ENCODE measurements around the gene SLC26A3.

Gene SLC26A3

DNA sequence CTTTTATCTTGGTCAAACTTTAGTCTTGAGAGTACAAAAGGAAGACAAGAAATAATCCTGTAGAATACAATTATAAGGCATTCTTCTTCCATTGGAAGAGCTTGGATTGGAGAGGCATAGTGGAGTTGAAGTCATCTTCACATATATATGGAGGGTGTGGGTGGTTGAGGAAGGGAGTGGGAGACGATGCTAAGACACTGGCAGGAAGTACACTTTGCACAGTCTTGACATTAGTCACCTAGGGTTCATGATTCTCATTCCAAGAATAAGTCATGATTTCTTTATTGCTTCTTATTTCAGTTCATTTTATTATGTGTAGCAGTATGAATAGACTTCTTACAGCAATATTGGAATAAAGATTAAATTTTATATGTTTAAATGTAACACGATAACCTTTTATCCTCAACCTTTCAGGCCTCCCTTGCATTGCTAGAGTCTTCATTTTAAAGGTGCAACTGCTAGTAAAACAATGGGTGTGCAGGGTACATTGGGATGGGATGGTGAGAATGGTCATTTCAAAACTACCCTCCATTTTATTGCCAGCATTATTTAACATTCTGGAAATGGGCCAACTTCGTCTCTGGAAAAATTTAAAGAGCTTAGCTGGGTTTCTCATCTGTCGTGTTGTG is 12.3 kb upstream of the SLC26A3 start:
- no peak for DNase-seq

GRCh38 chr7:107813524-107813923 is 10.5 kb upstream of the SLC26A3 start:
- no peak for DNase-seq

- DNase-seq = no peak
Observed at GRCh38 chr7:107811934-107812333, 8.9 kb upstream of the SLC26A3 start.

DNA sequence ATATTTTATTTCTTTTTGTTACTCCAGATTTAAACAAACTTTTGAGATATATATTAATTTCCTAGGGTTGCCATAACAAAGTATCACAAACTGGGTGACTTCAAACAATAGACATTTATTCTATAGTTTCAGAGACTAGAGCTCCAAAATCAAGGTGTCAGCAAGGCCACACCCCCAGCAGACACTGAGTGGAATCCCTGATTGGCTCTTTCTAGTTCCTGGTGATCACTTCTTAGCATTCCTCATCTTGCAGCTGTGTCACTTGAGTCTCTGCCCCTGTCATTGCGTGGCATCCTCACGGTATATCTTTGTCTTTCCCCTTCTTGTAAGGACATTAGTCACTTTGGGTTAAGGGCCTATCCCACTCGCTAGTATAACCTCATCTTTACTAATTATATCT is 7.6 kb upstream of the SLC26A3 start:
- no peak for DNase-seq

DNA sequence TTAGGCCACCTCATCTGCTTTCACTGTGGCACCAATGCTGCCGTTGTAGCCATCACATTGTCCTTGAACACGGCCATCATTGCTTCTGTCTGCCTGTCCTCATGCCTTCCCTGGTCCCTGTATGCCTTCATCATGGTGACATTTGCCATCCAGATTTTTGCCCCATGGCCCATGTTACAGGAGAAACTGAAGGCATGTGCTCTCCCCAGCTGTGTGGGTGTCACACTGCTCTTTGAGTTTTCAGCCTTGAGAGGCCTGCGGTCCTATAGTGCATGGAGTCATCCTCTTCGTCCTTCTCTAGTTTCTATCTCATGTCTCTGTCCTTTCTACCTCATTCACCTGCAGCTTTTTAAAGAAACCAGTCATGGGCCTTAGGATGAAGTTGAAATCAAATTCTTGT is 6.2 kb upstream of the SLC26A3 start:
- no peak for DNase-seq

GRCh38 chr7:107799647-107800264 is 3.3 kb downstream of the SLC26A3 start:
- DNase-seq = no peak

GRCh38 chr7:107792364-107792763 is 10.7 kb downstream of the SLC26A3 start:
- no peak for DNase-seq

GRCh38 chr7:107789647-107790046 is 13.4 kb downstream of the SLC26A3 start:
- DNase-seq = no peak

DNA sequence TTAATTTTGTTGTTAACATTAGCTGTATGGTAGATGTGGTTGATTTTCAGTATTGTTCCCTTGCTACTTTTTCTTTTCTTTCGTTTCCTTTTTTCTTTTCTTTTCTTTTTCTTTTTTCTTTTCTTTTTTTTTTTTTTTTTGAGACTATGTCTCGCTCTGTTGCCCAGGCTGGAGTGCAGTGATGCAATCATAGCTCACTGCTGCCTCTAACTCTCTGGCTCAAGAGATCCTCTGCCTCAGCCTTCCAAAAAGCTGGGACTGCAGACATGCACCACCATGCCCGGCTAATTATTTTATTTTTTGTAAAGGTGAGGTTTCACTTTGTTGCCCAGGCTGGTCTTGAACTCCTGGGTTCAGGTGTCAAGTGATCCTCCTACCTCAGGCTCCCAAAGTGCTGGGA is 14.4 kb downstream of the SLC26A3 start:
- DNase-seq = no peak

DNA sequence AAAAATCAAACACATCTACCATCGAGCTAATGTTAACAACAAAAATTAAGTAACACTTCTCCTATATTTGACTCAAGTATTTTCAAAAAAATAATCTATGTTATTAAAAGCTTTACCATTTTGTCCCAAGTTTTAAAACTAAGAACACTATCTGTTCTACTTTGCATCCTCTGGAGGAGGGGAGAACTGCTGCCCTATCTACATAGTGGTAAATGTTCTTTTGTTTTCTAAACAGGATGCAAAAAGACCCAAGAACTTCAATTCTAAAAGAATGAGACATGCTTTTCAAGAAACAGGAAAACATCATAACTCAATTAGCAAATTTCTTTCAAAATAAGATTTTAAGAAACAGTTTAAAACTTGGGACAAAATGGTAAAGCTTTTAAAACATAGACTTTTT is 14.8 kb downstream of the SLC26A3 start:
- DNase-seq = no peak

GRCh38 chr7:107785926-107786325 is 17.1 kb downstream of the SLC26A3 start:
- no peak for DNase-seq

DNA sequence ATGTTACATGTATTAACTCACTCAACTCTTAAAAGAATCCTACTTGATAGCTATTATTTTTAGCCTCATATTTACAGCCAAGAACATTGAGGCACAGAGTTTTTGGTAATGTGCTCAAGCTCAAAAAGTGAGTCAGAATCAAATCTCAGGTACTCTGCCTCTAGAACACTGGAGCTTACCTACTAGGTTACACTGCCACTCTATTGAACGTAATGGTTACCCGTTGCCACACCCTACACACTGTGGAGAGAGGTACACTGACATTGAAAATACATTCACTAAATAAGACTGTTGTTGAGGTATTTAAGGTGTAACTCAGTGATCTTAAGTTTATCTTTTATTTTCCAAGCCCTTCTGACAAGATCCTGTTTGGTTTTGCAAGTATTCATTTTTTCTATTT is 17.9 kb downstream of the SLC26A3 start:
- DNase-seq = no peak

- no peak for DNase-seq
Observed at GRCh38 chr7:107783648-107784047, 19.4 kb downstream of the SLC26A3 start.

DNA sequence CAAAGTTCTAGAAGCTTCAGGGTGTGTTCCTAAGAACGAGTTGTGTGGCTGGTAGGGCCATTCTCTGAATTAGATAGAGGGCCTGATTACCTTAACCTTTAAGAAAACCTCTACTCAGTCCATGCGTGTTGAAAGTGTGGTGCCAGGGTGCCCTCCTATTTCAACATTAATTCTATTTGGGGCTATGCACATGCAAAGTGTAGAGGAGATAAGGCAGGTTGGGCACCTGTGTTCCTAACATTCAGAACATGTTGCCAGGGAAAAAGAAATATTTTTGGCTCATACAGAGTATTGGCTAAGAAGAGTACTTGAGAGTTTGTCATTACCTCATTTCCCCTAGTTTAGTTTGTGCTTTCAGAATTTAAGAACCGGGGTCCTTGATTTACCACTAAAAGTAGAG is 20.6 kb downstream of the SLC26A3 start:
- no peak for DNase-seq

GRCh38 chr7:107779647-107780099 is 23.4 kb downstream of the SLC26A3 start:
- no peak for DNase-seq

GRCh38 chr7:107778283-107778682 is 24.7 kb downstream of the SLC26A3 start:
- DNase-seq = no peak

GRCh38 chr7:107777702-107778101 is 25.3 kb downstream of the SLC26A3 start:
- DNase-seq = no peak

DNA sequence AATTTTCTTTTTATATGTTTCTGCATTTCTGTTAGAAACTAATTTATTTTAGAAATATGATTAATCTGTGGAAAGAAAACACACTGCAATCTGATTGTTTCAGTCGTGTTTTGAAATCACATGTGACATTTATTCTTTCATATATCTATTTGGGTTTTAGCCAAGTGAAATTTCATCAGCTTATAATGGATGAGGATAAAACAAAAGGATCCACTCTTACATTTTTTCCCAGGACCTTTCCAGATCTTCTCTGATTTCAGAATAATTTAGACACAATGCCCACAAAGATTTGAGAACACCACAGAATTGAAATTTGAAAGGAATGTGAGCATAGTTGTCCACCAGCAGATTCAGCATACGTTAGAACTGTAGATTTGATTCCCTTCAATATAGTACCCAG is 30.0 kb downstream of the SLC26A3 start:
- DNase-seq = no peak

- no peak for DNase-seq
Observed at GRCh38 chr7:107768263-107768662, 34.8 kb downstream of the SLC26A3 start.

- DNase-seq = no peak
Observed at GRCh38 chr7:107767391-107767790, 35.6 kb downstream of the SLC26A3 start.

DNA sequence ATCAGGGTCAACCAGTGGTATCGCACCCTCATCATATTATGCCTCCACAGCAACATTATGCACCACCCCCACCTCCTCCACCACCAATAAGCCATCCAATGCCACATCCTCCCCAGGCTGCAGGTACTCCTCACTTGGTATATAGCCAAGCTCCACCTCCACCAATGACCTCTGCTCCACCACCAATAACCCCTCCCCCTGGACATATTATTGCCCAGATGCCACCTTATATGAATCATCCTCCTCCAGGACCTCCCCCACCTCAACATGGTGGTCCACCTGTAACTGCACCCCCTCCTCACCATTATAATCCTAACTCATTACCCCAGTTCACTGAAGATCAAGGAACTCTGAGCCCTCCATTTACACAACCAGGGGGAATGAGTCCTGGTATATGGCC is 44.4 kb downstream of the SLC26A3 start:
- no peak for DNase-seq

GRCh38 chr7:107754642-107755041 is 48.4 kb downstream of the SLC26A3 start:
- no peak for DNase-seq

- DNase-seq = no peak
Observed at GRCh38 chr7:107751113-107751512, 51.9 kb downstream of the SLC26A3 start.

- no peak for DNase-seq
Observed at GRCh38 chr7:107746006-107746405, 57.0 kb downstream of the SLC26A3 start.

GRCh38 chr7:107744345-107744750 is 58.7 kb downstream of the SLC26A3 start:
- DNase-seq = no peak
